Nephron progenitor cell (in vitro differentiated cells): ENCODE data around the gene SLC49A3.
A peak's percentile ranks its signal among the peaks of the same experiment; 100 is the strongest.
"Not testable (repeated sequence)": the region's sequence is repeated elsewhere in the genome, so short reads cannot be mapped to it uniquely, and the experiment has no call there.

Experiments
- DNase-seq: peaks from one replicate; pipeline ENCODE4 v3.0.0; 2021
- H3K27ac Mint-ChIP-seq: 2 replicates; pipeline ENCODE4 v1.8.0; 2021; ENCODE audit warnings: mild to moderate bottlenecking, moderate library complexity, mixed read lengths
- H3K27me3 Mint-ChIP-seq: 2 replicates; pipeline ENCODE4 v1.8.0; 2021; ENCODE audit warnings: mild to moderate bottlenecking, low read depth, mixed read lengths; ENCODE audit not compliant: poor library complexity
- H3K36me3 Mint-ChIP-seq: 2 replicates; pipeline ENCODE4 v1.8.0; 2021; ENCODE audit warnings: low read depth, mixed read lengths
- H3K4me1 Mint-ChIP-seq: 2 replicates; pipeline ENCODE4 v1.8.0; 2021; ENCODE audit warnings: mixed read lengths
- H3K4me3 Mint-ChIP-seq: 2 replicates; pipeline ENCODE4 v1.8.0; 2021; ENCODE audit warnings: mild to moderate bottlenecking, moderate library complexity, mixed read lengths
- H3K9me3 Mint-ChIP-seq: 2 replicates; pipeline ENCODE4 v1.8.0; 2021; ENCODE audit warnings: mild to moderate bottlenecking, moderate library complexity, mixed read lengths
- TF ChIP-seq, protein P1 (sequence below): fragments of 200-600 bp; sonication (generic); IDR thresholded peaks from 2 replicates; pipeline ENCODE4 v1.5.0; 2021; ENCODE audit warnings: antibody characterized with exemption

SLC49A3 gene

GRCh38 chr4:732911-733630 lies 44.1 kb upstream of the SLC49A3 start:
- DNase-seq, result no peak
- no peak overlapping the region for H3K4me3 Mint-ChIP-seq
- TF ChIP-seq, protein P1, sequence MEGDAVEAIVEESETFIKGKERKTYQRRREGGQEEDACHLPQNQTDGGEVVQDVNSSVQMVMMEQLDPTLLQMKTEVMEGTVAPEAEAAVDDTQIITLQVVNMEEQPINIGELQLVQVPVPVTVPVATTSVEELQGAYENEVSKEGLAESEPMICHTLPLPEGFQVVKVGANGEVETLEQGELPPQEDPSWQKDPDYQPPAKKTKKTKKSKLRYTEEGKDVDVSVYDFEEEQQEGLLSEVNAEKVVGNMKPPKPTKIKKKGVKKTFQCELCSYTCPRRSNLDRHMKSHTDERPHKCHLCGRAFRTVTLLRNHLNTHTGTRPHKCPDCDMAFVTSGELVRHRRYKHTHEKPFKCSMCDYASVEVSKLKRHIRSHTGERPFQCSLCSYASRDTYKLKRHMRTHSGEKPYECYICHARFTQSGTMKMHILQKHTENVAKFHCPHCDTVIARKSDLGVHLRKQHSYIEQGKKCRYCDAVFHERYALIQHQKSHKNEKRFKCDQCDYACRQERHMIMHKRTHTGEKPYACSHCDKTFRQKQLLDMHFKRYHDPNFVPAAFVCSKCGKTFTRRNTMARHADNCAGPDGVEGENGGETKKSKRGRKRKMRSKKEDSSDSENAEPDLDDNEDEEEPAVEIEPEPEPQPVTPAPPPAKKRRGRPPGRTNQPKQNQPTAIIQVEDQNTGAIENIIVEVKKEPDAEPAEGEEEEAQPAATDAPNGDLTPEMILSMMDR, result no peak
- peaks cover 59% of the 10 kb centered on the region for H3K36me3 Mint-ChIP-seq
- no peak overlapping the region for H3K27ac Mint-ChIP-seq
- H3K4me1 Mint-ChIP-seq, result no peaks in the 10 kb centered on the region
- H3K9me3 Mint-ChIP-seq, result no peaks in the 10 kb centered on the region
- H3K27me3 Mint-ChIP-seq, result no peaks in the 10 kb centered on the region

DNA sequence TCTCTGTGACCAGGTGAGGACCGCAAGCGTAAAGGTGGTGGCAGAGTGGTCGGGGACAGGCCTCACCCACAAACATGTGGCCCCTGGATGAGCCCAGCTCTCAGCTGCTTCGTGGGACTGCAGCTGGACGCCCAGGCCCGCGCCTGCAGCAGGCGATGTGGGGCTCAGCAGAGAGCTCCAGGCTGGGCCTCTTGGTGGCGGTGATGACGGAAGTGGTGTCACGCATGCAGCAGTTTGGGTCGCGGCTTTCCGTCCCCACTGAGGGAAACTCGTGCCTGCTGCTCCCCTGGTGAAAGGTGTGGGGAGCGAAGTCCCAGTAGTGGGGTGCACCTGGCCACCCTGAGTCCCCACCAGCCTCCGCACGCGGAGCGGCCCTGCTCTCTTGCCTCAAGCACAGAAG lies 43.5 kb upstream of the SLC49A3 start:
- TF ChIP-seq, protein P1, result no peak
- H3K9me3 Mint-ChIP-seq, result no peaks in the 10 kb centered on the region
- H3K36me3 Mint-ChIP-seq, result peaks cover 59% of the 10 kb centered on the region
- H3K27ac Mint-ChIP-seq, result no peak overlapping the region
- no peak overlapping the region for H3K4me3 Mint-ChIP-seq
- H3K4me1 Mint-ChIP-seq, result peaks cover 5% of the 10 kb centered on the region
- no peaks in the 10 kb centered on the region for H3K27me3 Mint-ChIP-seq
- no peak for DNase-seq

DNA sequence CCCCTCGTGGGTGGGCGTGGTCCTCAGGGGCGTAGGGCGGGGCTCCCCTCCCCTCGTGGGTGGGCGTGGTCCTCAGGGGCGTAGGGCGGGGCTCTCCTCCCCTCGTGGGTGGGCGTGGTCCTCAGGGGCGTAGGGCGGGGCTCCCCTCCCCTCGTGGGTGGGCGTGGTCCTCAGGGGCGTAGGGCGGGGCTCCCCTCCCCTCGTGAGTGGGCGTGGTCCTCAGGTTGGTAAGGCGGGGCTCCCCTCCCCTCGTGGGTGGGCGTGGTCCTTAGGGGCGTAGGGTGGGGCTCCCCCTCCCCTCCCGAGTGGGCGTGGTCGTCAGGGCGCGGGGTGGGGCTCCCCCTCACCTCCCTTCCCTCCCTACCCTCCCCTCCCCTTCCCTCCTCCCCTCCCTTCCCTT lies 43.0 kb upstream of the SLC49A3 start:
- H3K9me3 Mint-ChIP-seq, H3K27me3 Mint-ChIP-seq, DNase-seq, H3K27ac Mint-ChIP-seq, H3K4me3 Mint-ChIP-seq: not testable (repeated sequence)
- H3K36me3 Mint-ChIP-seq, result peaks cover 57% of the 10 kb centered on the region
- H3K4me1 Mint-ChIP-seq, result peaks cover 10% of the 10 kb centered on the region

- not testable (repeated sequence) for DNase-seq, H3K27me3 Mint-ChIP-seq, H3K4me3 Mint-ChIP-seq, H3K9me3 Mint-ChIP-seq
- H3K27ac Mint-ChIP-seq, result peak overlapping the region; percentile 59
- peaks cover 61% of the 10 kb centered on the region for H3K36me3 Mint-ChIP-seq
- H3K4me1 Mint-ChIP-seq, result peaks cover 18% of the 10 kb centered on the region
Observed at GRCh38 chr4:730946-731904, 42.3 kb upstream of the SLC49A3 start.

GRCh38 chr4:730511-730910 lies 41.6 kb upstream of the SLC49A3 start:
- peak overlapping the region; percentile 59 for H3K27ac Mint-ChIP-seq
- H3K36me3 Mint-ChIP-seq, result peaks cover 59% of the 10 kb centered on the region
- H3K4me1 Mint-ChIP-seq, result peaks cover 19% of the 10 kb centered on the region
- no peaks in the 10 kb centered on the region for H3K27me3 Mint-ChIP-seq
- no peak overlapping the region for H3K4me3 Mint-ChIP-seq
- no peak for DNase-seq
- TF ChIP-seq, protein P1, result no peak
- H3K9me3 Mint-ChIP-seq, result no peaks in the 10 kb centered on the region

DNA sequence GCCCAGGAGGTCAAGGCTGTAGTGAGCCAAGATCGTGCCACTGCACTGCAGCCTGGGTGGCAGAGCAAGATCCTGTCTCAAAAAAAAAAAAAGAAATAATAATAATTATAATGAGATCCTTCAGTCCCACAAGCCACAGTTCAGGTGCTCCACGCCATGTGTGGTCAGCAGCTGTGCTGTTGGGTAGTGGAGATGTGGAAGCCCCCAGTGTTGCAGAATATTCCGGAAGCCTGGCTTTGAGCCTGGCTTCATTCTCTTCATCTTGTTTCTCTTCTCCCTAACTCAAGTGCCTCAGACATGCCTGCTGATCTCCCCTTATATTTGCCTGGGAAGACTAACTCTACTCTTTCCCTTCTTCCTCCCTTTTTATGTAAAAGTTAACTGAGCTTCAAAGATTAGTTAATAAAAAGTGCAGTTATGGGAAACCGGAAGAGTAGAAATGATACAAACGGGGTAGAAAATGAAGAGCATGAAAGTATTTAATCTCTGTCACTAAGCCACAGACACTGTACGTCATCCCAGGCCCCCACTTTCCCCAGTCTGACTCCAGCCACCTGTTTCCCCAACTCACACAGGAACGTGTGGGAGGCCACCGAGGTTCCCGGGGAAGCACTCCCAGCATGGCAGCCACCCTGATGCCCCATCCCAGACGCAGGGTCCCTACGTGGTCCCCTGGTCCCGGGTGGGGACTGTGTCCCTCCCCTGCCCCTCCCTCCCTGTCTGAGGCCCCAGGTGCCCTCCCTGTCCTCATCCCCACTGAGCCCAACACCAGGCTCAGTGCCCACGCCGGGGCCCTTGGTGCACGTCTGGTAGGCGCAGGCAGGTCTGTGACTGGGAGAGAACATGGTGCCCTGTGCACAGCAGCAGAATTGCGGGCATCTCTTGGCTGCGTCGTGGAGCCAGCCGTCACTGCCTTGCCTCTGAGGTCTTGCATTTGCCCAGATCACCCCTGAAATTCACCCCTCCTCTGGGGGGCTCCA lies 40.7 kb upstream of the SLC49A3 start:
- TF ChIP-seq, protein P1, result no peak
- no peaks in the 10 kb centered on the region for H3K27me3 Mint-ChIP-seq
- DNase-seq, result no peak
- peaks cover 24% of the 10 kb centered on the region for H3K4me1 Mint-ChIP-seq
- H3K4me3 Mint-ChIP-seq, result no peak overlapping the region
- H3K27ac Mint-ChIP-seq, result peak overlapping the region; percentile 18
- no peaks in the 10 kb centered on the region for H3K9me3 Mint-ChIP-seq
- peaks cover 55% of the 10 kb centered on the region for H3K36me3 Mint-ChIP-seq
